K562 (cell line): ENCODE data around the gene VPS26A. TPM values are rescaled to one million over a fixed set of nuclear protein-coding genes. Genes with fewer than 3 reads are reported as not detected.
A peak's percentile ranks its signal among the peaks of the same experiment; 100 is the strongest.

Experiments
- ELK1 ChIP-seq: sonication (generic); formaldehyde crosslinking; IDR thresholded peaks from 2 replicates; pipeline ENCODE4 v1.8.1; 2022; ENCODE audit warnings: missing genetic modification reagents
- FIP1L1 ChIP-seq: fragments of 200-400 bp; formaldehyde crosslinking; IDR thresholded peaks from 2 replicates; pipeline ENCODE4 v1.6.1; 2018; ENCODE audit warnings: mild to moderate bottlenecking, low read depth, low read length; ENCODE audit not compliant: poor library complexity, severe bottlenecking
- HDAC3 ChIP-seq: fragments of 450-650 bp; IDR thresholded peaks from 2 replicates; pipeline ENCODE4 v1.6.1; 2018; ENCODE audit warnings: borderline replicate concordance, mild to moderate bottlenecking, moderate library complexity; ENCODE audit not compliant: partially characterized antibody
- HNRNPH1 ChIP-seq: fragments of 200-400 bp; formaldehyde crosslinking; optimal IDR thresholded peaks from 2 replicates; pipeline ENCODE3; 2017; ENCODE audit warnings: low read depth, mild to moderate bottlenecking, low read length, moderate library complexity
- KLF16 ChIP-seq: IDR thresholded peaks from 2 replicates; pipeline ENCODE4 v1.6.1; 2016; ENCODE audit warnings: antibody characterized with exemption
- MTA3 ChIP-seq: fragments of 450-650 bp; formaldehyde crosslinking; IDR thresholded peaks from 2 replicates; pipeline ENCODE4 v1.6.1; 2017; ENCODE audit warnings: mild to moderate bottlenecking, borderline replicate concordance
- MXI1 ChIP-seq: IDR thresholded peaks from 2 replicates; pipeline ENCODE4 v1.6.1; 2011; ENCODE audit warnings: low read depth, mild to moderate bottlenecking, improper control_type of control experiment, low read length
- NCOA6 ChIP-seq: fragments of 450-650 bp; IDR thresholded peaks from 2 replicates; pipeline ENCODE4 v1.6.1; 2017; ENCODE audit warnings: mild to moderate bottlenecking
- NFIX ChIP-seq: fragments of 250-450 bp; sonication (Bioruptor Pico); IDR thresholded peaks from 2 replicates; pipeline ENCODE4 v1.4.0; 2020; ENCODE audit warnings: low read depth, mild to moderate bottlenecking, moderate library complexity
- RBM22 ChIP-seq: fragments of 200-400 bp; formaldehyde crosslinking; IDR thresholded peaks from 2 replicates; pipeline ENCODE4 v1.6.1; 2018; ENCODE audit warnings: low read length, low read depth; ENCODE audit not compliant: poor library complexity, severe bottlenecking
- TAL1 ChIP-seq: fragments of 450-650 bp; IDR thresholded peaks from 2 replicates; pipeline ENCODE4 v1.6.1; 2016; ENCODE audit warnings: mild to moderate bottlenecking
- THAP7 ChIP-seq: fragments of 250-450 bp; sonication (Bioruptor Pico); IDR thresholded peaks from 2 replicates; pipeline ENCODE4 v1.5.0; 2021
- TRIM28 ChIP-seq: fragments of 450-650 bp; IDR thresholded peaks from 2 replicates; pipeline ENCODE4 v1.6.1; 2017
- YBX1 ChIP-seq: fragments of 450-650 bp; IDR thresholded peaks from 2 replicates; pipeline ENCODE4 v1.7.1; 2016; ENCODE audit warnings: mild to moderate bottlenecking
- ZEB2 ChIP-seq: fragments of 450-650 bp; IDR thresholded peaks from 2 replicates; pipeline ENCODE4 v1.6.1; 2016
- ZNF3 ChIP-seq: fragments of 250-450 bp; sonication (Bioruptor Pico); IDR thresholded peaks from 2 replicates; pipeline ENCODE4 v1.5.0; 2021; ENCODE audit warnings: mild to moderate bottlenecking, moderate library complexity
- ZNF584 ChIP-seq: fragments of 200-800 bp; sonication (Bioruptor generic); IDR thresholded peaks from 2 replicates; pipeline ENCODE4 v1.6.1; 2016; ENCODE audit warnings: low read depth, mild to moderate bottlenecking, missing genetic modification characterization, missing compliant biosample characterization
- ZNF639 ChIP-seq, 2 experiments: fragments of 200-800 bp in 1 of 2; sonication (Bioruptor generic) in 1 of 2; sonication (generic) in 1 of 2; formaldehyde crosslinking in 1 of 2; IDR thresholded peaks in 1 of 2; conservative IDR thresholded peaks in 1 of 2; 2 replicates each; pipeline versions ENCODE4 v1.5.0 to v1.6.1; 2016 to 2020; ENCODE audit warnings: missing compliant biosample characterization in 1 of 2, missing genetic modification characterization in 1 of 2, missing genetic modification reagents in 1 of 2
- ZNF695 ChIP-seq: fragments of 450-650 bp; formaldehyde crosslinking; IDR thresholded peaks from 2 replicates; pipeline ENCODE4 v1.4.0; 2020; ENCODE audit warnings: mild to moderate bottlenecking, moderate library complexity
- polyA plus RNA-seq, 8 experiments: library from polyadenylated mRNA; depleted of rRNA in 4 of 8; stranded (reverse) in 5 of 8; unstranded in 3 of 8; fragments of >200 nt; fragmentation: Nextera tagmentation in 2 of 8; fragmentation: Illumina TruSeq in 1 of 8; extraction: Ambion mirVana in 2 of 8; extraction: Trizol in 1 of 8; gene quantifications; 2 replicates each; pipeline versions ENCODE4 v1.2.1 to v1.2.3, GENCODE V29; 2011 to 2014; ENCODE audit warnings: inconsistent platforms in 1 of 8, missing spikeins in 1 of 8
- total RNA-seq, 7 experiments: library from RNA; depleted of rRNA in 6 of 7; stranded (reverse); fragments of >200 nt in 6 of 7; fragmentation: Illumina TruSeq in 2 of 7; extraction: Trizol in 2 of 7; gene quantifications; 2 replicates each; pipeline versions ENCODE4 v1.2.1 to v1.2.3, GENCODE V29; 2011 to 2021; ENCODE audit warnings: low replicate concordance in 1 of 7

Gene VPS26A
- total and polyA plus RNA-seq, 9 of the 15 experiments (the other 6 are each of a cell fraction or from before 2014, with no cell fraction given) = 47.1 to 137 (median 69.3) TPM

- TF ChIP-seq NFIX = no peak
- TF ChIP-seq TRIM28 = no peak
- no peak for TF ChIP-seq ZEB2
- TF ChIP-seq HDAC3 = no peak
- no peak for TF ChIP-seq TAL1
- TF ChIP-seq NCOA6 = no peak
- no peak for TF ChIP-seq ZNF3 (CRISPR knock-in tag)
- no peak; the same call in 1 of the 2 replicates for TF ChIP-seq ZNF584
- no peak for TF ChIP-seq HNRNPH1
- TF ChIP-seq MTA3 = peak; percentile 92; the same call in 1 of the 2 replicates
- no peak for TF ChIP-seq FIP1L1
- TF ChIP-seq YBX1 = no peak
- no peak for TF ChIP-seq KLF16
- TF ChIP-seq ELK1 (CRISPR knock-in tag) = no peak
- TF ChIP-seq RBM22 = no peak
- no peak for TF ChIP-seq MXI1
- TF ChIP-seq ZNF639 (CRISPR knock-in tag; conservative IDR thresholded peaks at IDR 0.05 in 1 of 2, IDR thresholded peaks at IDR 0.05 in 1 of 2) = no peak
- TF ChIP-seq THAP7 (CRISPR knock-in tag) = 0 out of 2 replicates have a peak, but pooled peaks have one; percentile 15
- no peak for TF ChIP-seq ZNF695 (CRISPR knock-in tag)
These were observed 55.2 kb downstream of the VPS26A start (continued) for GRCh38 chr10:69179089-69179742.
